GM18858 (cell line): ENCODE results near the gene PLCD1.

ENCODE experiments used
- ATAC-seq: cut with Tn5 transposase; IDR thresholded peaks from one replicate; pipeline ENCODE4 v1.9.1; 2021; ENCODE audit not compliant: unreplicated experiment

Gene PLCD1

GRCh38 chr3:37968199-37968598, 61.2 kb downstream of the PLCD1 start:
- no peak for ATAC-seq

GRCh38 chr3:37967260-37967881, 62.1 kb downstream of the PLCD1 start:
- no peak for ATAC-seq

GRCh38 chr3:37964716-37965115, 64.7 kb downstream of the PLCD1 start:
- no peak for ATAC-seq

GRCh38 chr3:37964146-37964545, 65.3 kb downstream of the PLCD1 start:
- no peak for ATAC-seq

GRCh38 chr3:37963635-37964034, 65.8 kb downstream of the PLCD1 start:
- ATAC-seq, result no peak

GRCh38 chr3:37963016-37963415, 66.4 kb downstream of the PLCD1 start:
- no peak for ATAC-seq

GRCh38 chr3:37961622-37962431, 67.6 kb downstream of the PLCD1 start:
- no peak for ATAC-seq

- ATAC-seq, result no peak
Observed at GRCh38 chr3:37957539-37957936, 71.9 kb downstream of the PLCD1 start.
